ENCODE data around the gene REXO4. TPM values are rescaled to one million over a fixed set of nuclear protein-coding genes. Genes with fewer than 3 reads are reported as not detected.
"Not testable (repeated sequence)": the region's sequence is repeated elsewhere in the genome, so short reads cannot be mapped to it uniquely, and the experiment has no call there.

REXO4 gene
- polyA plus RNA-seq, 3 donors = 14.1 to 18.8 (median 14.5) TPM

GRCh38 chr9:133454325-133454724 lies 36.5 kb upstream of the REXO4 start:
- WGBS, 3 donors = 81 to 92% (median 89%) methylated on average over 19 of the region's 19 CpGs

GRCh38 chr9:133453651-133454050 lies 35.8 kb upstream of the REXO4 start:
- H3K27ac ChIP-seq (ENCODE audit: low read depth, low read length) = no peak overlapping the region
- 80 to 85% (median 80%) methylated on average over 11 of the region's 11 CpGs for WGBS, 3 donors

More at GRCh38 chr9:133454325-133454724, 36.5 kb upstream of the REXO4 start:
- no peak overlapping the region for H3K27ac ChIP-seq (ENCODE audit: low read depth, low read length)

GRCh38 chr9:133452562-133452961 lies 34.8 kb upstream of the REXO4 start:
- WGBS, 3 donors = 87 to 90% (median 87%) methylated on average over 7 of the region's 7 CpGs
- H3K27ac ChIP-seq (ENCODE audit: low read depth, low read length) = no peak overlapping the region

GRCh38 chr9:133451865-133452264 lies 34.1 kb upstream of the REXO4 start:
- WGBS, 3 donors = 94 to 99% (median 96%) methylated on average over 5 of the region's 5 CpGs
- H3K27ac ChIP-seq (ENCODE audit: low read depth, low read length) = not testable (repeated sequence)

- 88 to 94% (median 90%) methylated on average over 12 of the region's 12 CpGs for WGBS, 3 donors
Observed at GRCh38 chr9:133449760-133450159, 31.9 kb upstream of the REXO4 start.

GRCh38 chr9:133448487-133448972 lies 30.7 kb upstream of the REXO4 start:
- no peak overlapping the region for H3K27ac ChIP-seq (ENCODE audit: low read depth, low read length)
- 66 to 75% (median 74%) methylated on average over 10 to 13 of the region's 13 CpGs for WGBS, 3 donors

More at GRCh38 chr9:133449760-133450159, 31.9 kb upstream of the REXO4 start:
- H3K27ac ChIP-seq (ENCODE audit: low read depth, low read length) = no peak overlapping the region

GRCh38 chr9:133445293-133445969 lies 27.6 kb upstream of the REXO4 start:
- no peak overlapping the region for H3K27ac ChIP-seq (ENCODE audit: low read depth, low read length)
- WGBS, 3 donors = 77 to 87% (median 83%) methylated on average over 23 of the region's 23 CpGs

GRCh38 chr9:133443982-133444381 lies 26.2 kb upstream of the REXO4 start:
- 86 to 91% (median 86%) methylated on average over 8 of the region's 8 CpGs for WGBS, 3 donors
- no peak overlapping the region for H3K27ac ChIP-seq (ENCODE audit: low read depth, low read length)

- H3K27ac ChIP-seq (ENCODE audit: low read depth, low read length) = no peak overlapping the region
- WGBS, 3 donors = 84 to 95% (median 95%) methylated on average over 10 to 15 of the region's 15 CpGs
Observed at GRCh38 chr9:133443248-133443647, 25.4 kb upstream of the REXO4 start.

- no peak overlapping the region for H3K27ac ChIP-seq (ENCODE audit: low read depth, low read length)
- 67 to 70% (median 68%) methylated on average over 5 of the region's 5 CpGs for WGBS, 3 donors
Observed at GRCh38 chr9:133441571-133441970, 23.8 kb upstream of the REXO4 start.

- no peak overlapping the region for H3K27ac ChIP-seq (ENCODE audit: low read depth, low read length)
- 92 to 93% (median 92%) methylated on average over 12 of the region's 12 CpGs for WGBS, 3 donors
Observed at GRCh38 chr9:133440874-133441273, 23.1 kb upstream of the REXO4 start.

- 69 to 83% (median 81%) methylated on average over 4 of the region's 4 CpGs for WGBS, 3 donors
- no peak overlapping the region for H3K27ac ChIP-seq (ENCODE audit: low read depth, low read length)
Observed at GRCh38 chr9:133439337-133439736, 21.5 kb upstream of the REXO4 start.

- no peak overlapping the region for H3K27ac ChIP-seq (ENCODE audit: low read depth, low read length)
- WGBS, 3 donors = 87 to 93% (median 91%) methylated on average over 20 of the region's 20 CpGs
Observed at GRCh38 chr9:133437753-133438531, 20.1 kb upstream of the REXO4 start.

GRCh38 chr9:133436681-133437080 lies 18.9 kb upstream of the REXO4 start:
- no peak overlapping the region for H3K27ac ChIP-seq (ENCODE audit: low read depth, low read length)
- 72 to 85% (median 79%) methylated on average over 11 to 16 of the region's 16 CpGs for WGBS, 3 donors

GRCh38 chr9:133433351-133433843 lies 15.6 kb upstream of the REXO4 start:
- WGBS, 3 donors = 86 to 90% (median 86%) methylated on average over 11 of the region's 11 CpGs

GRCh38 chr9:133430244-133430643 lies 12.4 kb upstream of the REXO4 start:
- H3K27ac ChIP-seq (ENCODE audit: low read depth, low read length) = no peak overlapping the region
- 56 to 82% (median 81%) methylated on average over 1 of the region's 1 CpG for WGBS, 3 donors

More at GRCh38 chr9:133433351-133433843, 15.6 kb upstream of the REXO4 start:
- H3K27ac ChIP-seq (ENCODE audit: low read depth, low read length) = no peak overlapping the region

GRCh38 chr9:133429641-133430161 lies 11.9 kb upstream of the REXO4 start:
- no peak overlapping the region for H3K27ac ChIP-seq (ENCODE audit: low read depth, low read length)
- 28 to 30% (median 28%) methylated on average over 49 of the region's 49 CpGs for WGBS, 3 donors

GRCh38 chr9:133429214-133429613 lies 11.4 kb upstream of the REXO4 start:
- WGBS, 3 donors = 2 to 15% (median 6%) methylated on average over 10 to 17 of the region's 18 CpGs
- H3K27ac ChIP-seq (ENCODE audit: low read depth, low read length) = no peak overlapping the region

GRCh38 chr9:133428617-133429101 lies 10.8 kb upstream of the REXO4 start:
- 0 to 3% (median 2%) methylated on average over 26 to 56 of the region's 57 CpGs for WGBS, 3 donors
- H3K27ac ChIP-seq (ENCODE audit: low read depth, low read length) = no peak overlapping the region

Data from adipose tissue (tissue), 3 donors.